Middle frontal gyrus (tissue), 1 donor: Measurements from ENCODE around the gene CLASP1.
"Not testable (repeated sequence)": the region's sequence is repeated elsewhere in the genome, so short reads cannot be mapped to it uniquely, and the experiment has no call there.

Experiments
- DNase-seq: peaks from one replicate; pipeline ENCODE4 v3.0.0-alpha.2; 2015; ENCODE audit warnings: low spot score; ENCODE audit errors: extremely low spot score

The CLASP1 gene

DNA sequence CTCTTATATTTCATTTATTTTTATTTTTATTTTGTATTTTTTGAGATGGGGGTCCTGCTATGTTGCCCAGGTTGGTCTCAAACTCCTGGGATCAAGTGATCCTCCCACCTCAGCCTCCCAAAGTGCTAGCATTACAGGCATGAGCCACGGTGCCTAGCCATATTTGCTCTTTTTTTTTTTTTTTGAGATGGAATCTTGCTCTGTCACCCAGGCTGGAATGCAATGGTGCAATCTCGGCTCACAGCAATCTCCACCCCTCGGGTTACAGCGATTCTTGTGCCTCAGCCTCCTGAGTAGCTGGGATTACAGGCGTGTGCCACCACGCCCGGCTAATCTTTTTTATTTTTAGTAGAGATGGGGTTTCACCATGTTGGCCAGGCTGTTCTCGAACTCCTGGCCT is 317.9 kb downstream of the CLASP1 start:
- not testable (repeated sequence) for DNase-seq

DNA sequence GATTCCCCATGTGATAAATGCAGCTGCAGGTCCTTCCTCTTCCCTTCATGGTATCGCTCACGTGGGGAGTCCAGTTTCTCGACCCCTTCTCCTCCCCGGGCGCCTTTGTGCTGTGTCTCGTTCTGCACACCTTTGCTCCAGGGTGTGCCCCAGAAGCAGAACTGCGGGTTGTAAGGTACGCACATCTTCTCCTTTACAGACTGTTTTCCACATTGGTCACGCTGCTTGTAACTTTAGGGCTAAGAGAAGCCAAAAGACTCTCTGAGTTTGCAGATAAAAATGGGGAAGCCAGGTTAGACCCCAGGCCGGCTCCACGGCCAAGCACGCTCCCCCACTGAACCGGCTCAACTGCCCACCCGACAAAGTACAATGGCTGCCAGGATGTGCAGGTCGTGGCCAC is 318.3 kb downstream of the CLASP1 start:
- DNase-seq, result no peak

DNA sequence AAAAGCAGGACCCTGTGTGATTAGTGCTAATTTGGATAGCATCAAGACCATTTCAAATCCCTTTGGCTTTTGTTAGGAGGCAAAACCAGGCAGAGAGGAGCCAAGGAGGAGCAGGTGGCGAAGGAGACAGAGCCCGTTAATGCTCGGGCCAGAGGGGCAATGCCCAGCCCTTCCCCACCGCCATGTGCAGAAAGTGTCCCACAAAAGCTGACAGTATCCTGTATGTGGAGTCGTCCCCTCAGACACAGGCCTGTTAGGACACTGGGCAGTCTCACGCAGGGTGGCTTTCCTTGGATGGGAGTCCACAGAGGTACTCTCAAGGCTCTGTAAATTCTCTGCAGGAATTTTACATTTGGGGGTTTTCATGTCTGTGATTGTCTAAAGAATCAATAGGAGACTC is 319.5 kb downstream of the CLASP1 start:
- no peak for DNase-seq

DNA sequence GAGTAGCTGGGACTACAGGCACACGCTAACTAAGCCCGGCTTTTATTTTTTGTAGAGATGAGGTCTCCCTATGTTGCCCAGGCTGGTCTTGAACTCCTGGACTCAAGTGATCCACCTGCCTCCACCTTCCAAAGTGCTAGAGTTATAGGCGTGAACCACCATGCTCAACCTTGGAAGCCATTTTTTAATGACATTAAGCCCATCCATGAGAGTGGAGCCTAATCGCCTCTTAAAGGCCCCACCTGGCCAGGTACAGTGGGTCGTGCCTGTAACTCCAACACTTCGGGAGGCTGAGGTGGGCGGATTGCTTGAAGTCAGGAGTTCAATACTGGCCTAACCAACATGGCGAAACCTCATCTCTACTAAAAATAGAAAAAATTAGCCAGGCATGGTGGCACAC is 322.6 kb downstream of the CLASP1 start:
- DNase-seq, result no peak

DNA sequence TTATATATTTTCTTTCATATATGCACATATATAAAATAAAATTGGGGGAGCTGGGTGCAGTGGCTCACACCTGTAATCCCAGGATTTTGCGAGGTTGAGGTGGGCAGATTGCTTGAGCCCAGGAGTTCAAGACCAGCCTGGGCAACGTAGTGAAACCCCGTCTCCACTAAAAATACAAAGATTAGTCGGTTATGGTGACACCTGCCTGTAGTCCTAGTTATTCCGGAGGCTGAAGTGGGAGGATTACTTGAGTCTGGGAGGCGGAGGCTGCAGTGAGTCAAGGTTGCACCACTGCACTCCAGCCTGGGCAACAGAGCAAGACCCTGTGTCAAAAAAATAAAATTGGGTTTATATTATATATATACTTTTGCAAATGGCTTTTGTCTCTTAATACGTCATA is 324.7 kb downstream of the CLASP1 start:
- DNase-seq, result no peak

DNA sequence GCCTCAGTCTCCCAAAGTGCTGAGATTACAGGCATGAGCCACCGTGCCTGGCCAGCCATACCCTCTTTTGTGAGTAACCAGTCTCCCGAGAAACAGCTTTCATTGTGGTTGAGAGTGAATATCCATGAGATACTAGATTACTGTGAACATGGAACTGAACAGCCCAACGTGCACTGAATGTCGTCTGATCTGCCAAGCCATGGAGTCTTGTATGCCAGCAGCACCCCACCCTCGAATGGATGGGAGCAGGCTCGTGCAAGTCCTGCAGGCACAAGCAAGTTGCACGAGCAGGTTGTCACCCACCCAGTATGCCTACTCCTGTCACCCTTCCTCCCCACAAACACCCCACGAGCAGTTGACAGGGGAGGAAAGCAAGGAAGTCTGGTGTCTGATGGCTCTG is 327.8 kb downstream of the CLASP1 start:
- no peak for DNase-seq

DNA sequence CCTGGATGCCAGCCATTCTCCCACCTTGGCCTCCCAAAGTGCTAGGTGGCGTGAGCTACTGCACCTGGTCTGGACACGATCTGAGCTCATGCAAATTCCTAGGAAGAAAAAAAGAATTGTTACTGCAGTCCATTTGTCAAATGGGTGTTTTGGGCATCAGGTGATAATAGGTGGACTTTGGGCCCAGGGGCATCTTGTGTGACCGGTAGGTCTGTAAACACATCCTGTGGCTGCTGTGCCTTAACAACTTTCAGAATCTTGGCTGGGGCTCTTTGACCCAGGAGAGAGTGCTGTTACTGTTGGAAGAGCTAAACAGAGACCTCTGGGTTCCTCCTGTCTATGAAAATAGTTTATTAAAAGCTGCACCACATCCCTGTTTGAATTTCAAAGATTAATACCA is 329.3 kb downstream of the CLASP1 start:
- DNase-seq, result no peak

DNA sequence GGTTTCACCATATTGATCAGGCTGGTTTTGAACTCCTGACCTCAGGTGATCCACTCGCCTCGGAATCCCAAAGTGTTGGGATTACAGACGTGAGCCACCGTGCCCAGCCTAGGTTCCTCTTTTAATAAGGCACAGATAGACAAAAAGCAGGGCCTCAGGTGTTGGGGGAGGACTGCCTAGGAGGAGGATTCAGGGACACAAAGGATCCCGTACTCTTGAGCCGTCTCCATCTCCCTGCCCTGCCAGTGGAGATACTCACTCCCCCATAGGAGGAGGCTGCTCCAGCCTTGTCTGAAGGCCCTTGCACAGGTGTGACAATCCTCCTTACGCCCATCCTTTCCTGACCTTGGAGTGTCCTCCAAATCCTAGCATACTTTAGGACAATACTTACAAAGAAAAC is 332.3 kb downstream of the CLASP1 start:
- no peak for DNase-seq

DNA sequence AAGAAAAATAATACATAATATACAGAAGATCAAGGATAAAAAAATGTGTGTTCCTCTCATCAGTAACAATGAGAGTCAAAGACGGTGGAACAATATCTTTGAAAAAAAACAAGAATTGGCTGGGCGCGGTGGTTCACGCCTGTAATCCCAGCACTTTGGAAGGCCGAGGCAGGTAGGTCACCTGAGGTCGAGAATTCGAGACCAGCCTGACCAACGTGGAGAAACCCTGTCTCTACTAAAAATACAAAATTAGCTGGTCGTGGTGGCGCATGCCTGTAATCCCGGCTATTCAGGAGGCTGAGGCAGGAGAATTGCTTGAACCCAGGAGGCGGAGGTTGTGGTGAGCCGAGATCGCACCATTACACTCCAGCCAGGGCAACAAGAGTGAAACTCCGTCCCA is 335.6 kb downstream of the CLASP1 start:
- not testable (repeated sequence) for DNase-seq

DNA sequence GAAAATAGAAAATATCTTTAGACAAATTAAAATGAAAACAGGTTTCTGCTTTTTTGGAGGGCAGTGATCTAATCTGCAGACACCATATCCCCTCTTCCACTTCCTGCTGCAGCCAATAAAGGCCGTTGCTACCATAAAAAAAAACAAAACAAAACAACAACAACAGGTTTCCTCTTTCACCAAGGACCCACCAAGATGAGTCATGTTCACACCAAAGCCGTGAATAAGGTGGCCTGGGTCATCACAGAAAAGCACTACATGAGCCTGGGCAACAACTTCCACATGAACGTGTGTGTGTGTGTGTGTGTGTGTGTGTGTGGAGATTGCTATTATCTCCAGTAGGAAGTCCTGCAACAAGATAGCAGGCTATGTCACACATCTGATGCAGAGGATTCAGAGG is 339.5 kb downstream of the CLASP1 start:
- no peak for DNase-seq

DNA sequence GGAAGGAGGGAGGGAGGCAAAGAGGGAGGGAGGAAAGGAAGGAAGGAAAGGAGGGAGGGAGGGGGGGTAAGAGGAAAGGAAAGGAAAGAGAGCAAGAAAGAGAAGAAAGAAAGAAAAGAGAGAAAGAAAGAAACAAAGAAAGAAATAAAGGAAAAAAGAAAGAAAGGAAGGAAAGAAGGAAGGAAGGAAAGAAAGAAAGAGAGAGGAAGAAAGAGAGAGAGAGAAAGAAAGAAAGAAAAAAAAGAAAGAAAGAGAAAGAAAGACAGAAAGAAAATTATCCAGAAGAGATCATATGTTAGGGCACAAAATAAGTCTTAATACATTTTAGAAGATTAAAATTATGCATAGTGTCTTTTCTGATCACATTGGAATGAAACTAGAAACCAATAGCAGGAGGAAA is 339.9 kb downstream of the CLASP1 start:
- DNase-seq, result no peak

DNA sequence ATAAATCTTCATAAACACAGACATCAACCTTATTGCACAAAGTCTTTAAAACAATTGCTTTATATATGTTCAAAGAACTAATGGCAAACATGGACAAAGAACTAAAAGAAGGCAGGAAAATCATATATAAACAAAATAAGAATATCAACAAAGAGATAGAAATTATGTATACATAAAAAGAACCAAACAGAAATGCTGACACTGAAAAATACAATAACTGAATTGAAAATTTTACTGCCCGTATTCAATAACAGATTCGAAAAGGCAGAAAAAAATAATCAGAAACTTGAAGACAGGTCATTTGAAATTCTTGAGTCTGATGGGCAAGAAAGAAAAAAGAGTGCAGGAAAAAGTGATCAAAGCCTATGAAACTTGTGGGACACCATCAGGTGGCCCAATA is 342.2 kb downstream of the CLASP1 start:
- DNase-seq, result no peak

DNA sequence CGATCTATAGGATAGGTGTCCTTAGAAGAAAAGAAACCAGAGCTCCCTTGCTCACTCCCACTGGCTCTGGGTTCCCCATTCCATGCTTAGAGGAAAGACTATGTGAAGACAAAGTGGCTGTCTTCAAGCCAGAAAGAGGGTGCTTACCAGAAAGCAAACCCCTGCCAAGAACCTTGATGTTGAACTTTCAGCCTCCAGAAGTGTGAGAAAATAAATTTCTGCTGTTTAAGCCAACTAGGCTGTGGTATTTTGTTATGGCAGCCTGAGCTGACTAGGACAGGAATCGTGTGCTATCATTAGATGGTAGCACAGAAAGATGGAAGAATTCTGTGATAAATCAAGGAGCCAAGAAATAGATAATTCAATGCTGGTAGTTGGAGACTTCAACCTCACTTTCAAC is 344.3 kb downstream of the CLASP1 start:
- no peak for DNase-seq

DNA sequence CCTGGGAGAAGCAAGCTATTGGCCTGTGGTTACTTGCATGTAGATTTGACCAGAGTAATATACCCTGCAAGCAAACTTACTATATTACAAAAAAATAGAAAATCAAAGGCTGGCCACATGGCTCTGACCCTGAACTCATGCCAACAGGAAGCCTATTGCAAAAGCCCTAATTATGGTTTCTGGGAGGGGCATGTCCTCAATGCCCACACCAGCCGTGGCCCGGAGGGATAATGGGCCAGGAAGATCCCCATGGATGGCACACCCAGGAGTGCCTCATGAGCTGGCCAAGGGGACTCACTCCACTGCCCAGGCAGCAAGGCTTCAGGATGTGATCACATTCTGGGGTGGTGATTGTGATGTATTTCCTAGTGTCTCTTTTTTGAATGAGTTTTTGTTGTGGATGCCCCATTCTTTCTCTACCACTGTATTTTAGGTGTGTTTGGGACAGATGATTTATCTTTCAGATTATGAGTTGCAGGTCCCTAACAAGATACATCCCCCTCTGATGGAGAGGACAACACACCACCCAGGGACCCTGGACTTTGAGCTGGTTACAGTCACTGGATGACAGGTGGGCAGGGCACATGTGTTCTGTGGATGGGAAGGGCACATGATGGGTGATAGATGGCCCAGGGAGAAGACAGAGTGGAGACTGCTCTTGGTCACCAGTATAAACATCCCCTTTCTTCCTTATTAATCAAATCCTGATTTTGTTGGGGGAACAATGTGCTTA is 345.6 kb downstream of the CLASP1 start:
- no peak for DNase-seq

DNA sequence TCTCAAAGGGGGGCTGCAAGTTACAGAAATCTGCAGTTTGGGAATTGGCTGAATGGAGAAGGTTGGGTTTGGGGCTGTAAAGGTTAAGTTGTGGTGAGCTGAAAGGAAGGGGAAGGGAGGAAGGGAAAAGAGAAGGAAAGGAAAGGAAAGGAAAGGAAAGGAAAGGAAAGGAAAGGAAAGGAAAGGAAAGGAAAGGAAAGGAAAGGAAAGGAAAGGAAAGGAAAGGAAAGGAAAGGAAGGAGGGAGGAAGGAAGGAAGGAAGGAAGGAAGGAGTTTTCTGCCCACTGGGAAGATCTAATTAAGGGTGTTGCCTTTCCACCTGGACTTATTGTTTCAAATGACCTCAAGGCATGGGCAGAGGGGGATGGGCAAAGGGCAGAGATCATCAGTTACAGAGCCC is 348.1 kb downstream of the CLASP1 start:
- DNase-seq, result not testable (repeated sequence)

DNA sequence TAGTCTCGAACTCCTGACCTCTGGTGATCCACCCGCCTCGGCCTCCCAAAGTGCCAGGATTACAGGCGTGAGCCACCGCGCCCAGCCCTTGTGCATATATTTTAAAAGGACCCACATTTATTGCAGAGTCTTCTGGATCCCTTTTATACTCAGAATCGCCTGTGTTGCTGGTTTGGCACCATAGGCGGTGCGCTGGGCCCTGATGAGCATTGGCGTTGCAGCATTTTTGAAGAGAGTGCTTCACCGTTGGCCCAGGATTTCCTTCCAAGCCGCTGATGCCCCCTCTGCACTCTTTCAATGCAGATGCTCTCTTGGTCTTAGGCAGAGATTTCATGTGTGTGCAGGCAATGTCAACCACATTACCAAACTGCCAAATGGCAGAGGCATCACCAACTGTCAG is 350.8 kb downstream of the CLASP1 start:
- DNase-seq, result no peak

DNA sequence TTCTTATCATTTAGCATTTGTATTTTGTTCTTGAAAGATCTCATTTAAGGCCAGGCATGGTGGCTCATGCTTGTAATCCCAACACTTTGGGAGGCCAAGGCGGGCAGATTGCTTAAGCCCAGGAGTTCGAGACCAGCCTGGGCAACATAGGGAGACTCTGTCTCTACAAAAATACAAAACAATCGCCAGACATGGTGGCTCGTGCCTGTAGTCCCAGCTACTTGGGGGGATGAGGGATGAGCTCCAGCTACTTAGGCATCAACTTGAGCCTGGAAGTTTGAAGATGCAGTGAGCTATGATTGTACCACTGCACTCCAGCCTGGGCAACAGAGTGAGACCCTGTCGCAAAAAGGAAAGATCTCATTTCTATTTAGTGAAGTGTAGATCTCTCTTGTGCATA is 351.4 kb downstream of the CLASP1 start:
- not testable (repeated sequence) for DNase-seq

DNA sequence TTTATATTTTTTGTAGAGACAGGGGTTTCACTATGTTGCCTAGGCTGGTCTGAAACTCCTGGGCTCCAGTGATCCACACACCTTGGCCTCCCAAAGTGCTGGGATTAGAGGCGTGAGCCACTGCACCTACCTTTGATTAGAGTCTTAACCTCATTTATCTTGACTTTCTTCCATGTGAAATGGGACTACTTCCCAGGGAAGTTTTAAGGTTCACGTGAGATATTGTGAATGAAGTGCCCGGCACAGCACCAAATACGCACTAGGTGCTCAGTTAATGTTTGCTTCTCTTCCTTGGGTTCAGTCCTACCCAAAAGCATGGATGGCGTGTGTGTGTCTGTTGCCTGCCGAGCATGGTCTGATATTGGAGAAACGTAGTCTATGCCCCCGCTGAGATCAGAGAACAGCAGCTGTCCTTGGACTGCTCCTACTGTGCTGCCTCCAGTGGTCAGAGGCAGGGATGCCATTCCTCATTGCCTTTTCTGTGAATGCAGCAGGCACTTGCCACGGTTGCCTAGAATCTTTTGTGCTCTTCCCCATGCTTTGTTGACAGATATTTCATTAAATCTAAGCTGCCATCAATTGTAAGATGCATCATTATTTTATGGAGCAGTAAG is 351.9 kb downstream of the CLASP1 start:
- DNase-seq, result no peak

DNA sequence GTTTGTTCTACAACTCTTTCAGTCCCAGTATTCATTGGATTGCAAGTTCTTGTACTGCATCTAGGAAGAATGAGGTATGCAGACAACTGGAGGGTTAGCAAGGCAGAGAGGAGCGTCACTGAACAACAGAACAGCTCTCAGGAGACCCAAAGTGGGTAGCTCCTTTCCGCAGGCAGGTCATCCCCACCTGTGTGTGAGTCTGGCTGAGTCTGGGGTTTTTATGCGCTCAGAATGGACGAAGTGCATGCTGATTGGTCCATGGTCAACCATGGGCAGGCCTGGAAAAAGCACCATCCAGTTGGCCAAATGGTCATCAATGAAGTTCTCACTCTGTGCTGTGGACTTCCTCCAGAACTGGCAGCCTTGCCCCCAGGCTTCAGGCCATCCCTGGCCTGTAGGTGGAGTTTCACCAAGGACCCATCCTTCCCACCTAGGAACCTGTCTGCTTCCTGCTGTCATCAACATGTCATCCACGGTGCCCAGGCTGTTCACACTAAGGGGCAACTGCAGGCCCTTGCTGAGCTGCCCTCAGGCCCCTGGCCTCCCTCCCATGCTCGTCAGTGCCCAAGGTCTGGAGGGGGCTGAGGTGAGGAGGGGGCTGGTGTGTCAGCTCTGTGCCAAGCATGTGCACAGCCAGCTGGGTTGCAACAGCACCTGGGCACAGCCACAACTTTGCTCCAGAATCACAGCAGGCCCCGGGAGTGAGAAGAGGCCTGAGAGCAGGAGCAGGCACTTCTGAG is 353.2 kb downstream of the CLASP1 start:
- DNase-seq, result no peak

DNA sequence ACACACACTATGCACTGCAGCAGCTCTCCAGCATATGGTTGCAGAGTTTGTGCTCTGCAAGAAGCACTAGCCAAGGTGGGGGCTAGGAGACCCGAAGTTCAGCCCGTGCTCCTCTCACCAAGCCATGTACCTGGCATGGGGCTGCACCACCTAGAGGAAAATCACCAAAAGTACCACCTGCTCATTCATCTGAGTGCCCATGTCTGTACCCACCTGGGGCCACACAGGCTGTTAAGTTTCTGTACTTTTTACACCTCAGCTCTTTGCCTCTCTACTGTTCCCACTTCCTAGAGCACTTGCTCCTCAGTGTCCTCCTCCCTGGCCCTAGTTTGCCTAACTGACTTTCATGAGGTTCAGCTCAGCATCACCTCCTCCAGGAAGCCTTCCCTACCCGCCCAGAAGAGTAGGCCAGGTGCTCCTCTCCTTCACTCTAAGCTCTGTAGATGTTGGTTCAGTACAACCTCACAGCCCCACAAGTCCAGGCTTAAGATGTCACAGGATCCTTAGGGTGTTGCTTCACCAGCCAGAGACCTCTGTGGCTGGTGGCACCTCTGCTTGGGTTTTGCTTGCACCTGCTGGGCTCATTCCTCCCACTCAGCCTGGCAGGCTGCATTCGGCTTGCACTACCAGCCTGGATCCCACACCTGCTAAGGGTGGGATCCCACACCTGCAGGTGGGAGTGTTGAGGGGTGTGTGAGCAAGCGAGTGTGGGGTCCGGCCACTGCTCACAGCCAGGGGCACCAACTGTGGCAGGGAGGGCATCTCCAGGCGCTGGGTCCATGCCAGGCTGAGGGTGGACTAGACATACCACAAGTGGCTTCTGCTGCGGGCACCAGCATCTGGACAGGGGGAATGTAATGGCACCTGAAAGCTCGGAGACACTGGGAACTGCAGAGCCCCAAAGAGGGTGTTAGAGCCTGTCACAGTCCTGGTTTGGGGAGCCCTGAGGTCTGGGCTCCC is 354.1 kb downstream of the CLASP1 start:
- DNase-seq, result no peak
